Activated CD4-positive, alpha-beta T cell treated with anti-CD3 and anti-CD28 coated beads for 48 hours (primary cell): ENCODE results near the gene CNN3.
A peak's percentile ranks its signal among the peaks of the same experiment; 100 is the strongest.

Experiments used
- DNase-seq: peaks from one replicate; pipeline ENCODE4 v3.0.0-alpha.2; 2020

Gene CNN3

GRCh38 chr1:94926915-94927404, at the start of gene CNN3:
CNN3 (minus strand) TSS chr1:94927110; CDS start chr1:94926894, 216 bp downstream.
- peak; percentile 78 for DNase-seq

- DNase-seq: no peak
Measured at GRCh38 chr1:94974824-94975223, 47.9 kb upstream of the CNN3 start.

GRCh38 chr1:94974241-94974640, 47.3 kb upstream of the CNN3 start:
- DNase-seq: no peak

GRCh38 chr1:94973309-94973922, 46.5 kb upstream of the CNN3 start:
- DNase-seq: no peak

- DNase-seq: no peak
Measured at GRCh38 chr1:94971491-94971924, 44.6 kb upstream of the CNN3 start.

GRCh38 chr1:94970783-94971182, 43.9 kb upstream of the CNN3 start:
- no peak for DNase-seq

- no peak for DNase-seq
Measured at GRCh38 chr1:94969137-94969536, 42.2 kb upstream of the CNN3 start.

- DNase-seq: no peak
Measured at GRCh38 chr1:94966033-94966432, 39.1 kb upstream of the CNN3 start.

GRCh38 chr1:94963864-94964263, 37.0 kb upstream of the CNN3 start:
- no peak for DNase-seq

GRCh38 chr1:94962409-94963265, 35.7 kb upstream of the CNN3 start:
- peak; percentile 33 for DNase-seq

GRCh38 chr1:94961988-94962387, 35.1 kb upstream of the CNN3 start:
- DNase-seq: no peak

- no peak for DNase-seq
Measured at GRCh38 chr1:94961582-94961981, 34.7 kb upstream of the CNN3 start.

GRCh38 chr1:94958081-94958480, 31.2 kb upstream of the CNN3 start:
- no peak for DNase-seq

- no peak for DNase-seq
Measured at GRCh38 chr1:94955767-94956632, 29.1 kb upstream of the CNN3 start.

GRCh38 chr1:94954263-94955220, 27.6 kb upstream of the CNN3 start:
- no peak for DNase-seq

GRCh38 chr1:94953746-94954145, 26.8 kb upstream of the CNN3 start:
- no peak for DNase-seq

GRCh38 chr1:94953107-94953506, 26.2 kb upstream of the CNN3 start:
- DNase-seq: no peak

GRCh38 chr1:94952539-94952938, 25.6 kb upstream of the CNN3 start:
- no peak for DNase-seq

GRCh38 chr1:94951509-94952208, 24.7 kb upstream of the CNN3 start:
- no peak for DNase-seq

- DNase-seq: no peak
Measured at GRCh38 chr1:94951046-94951445, 24.1 kb upstream of the CNN3 start.
